H1 (cell line): Measurements from ENCODE around the gene MB. TPM values are rescaled to one million over a fixed set of nuclear protein-coding genes. Genes with fewer than 3 reads are reported as not detected.

ENCODE experiments used
- CTCF ChIA-PET: fragments of 300-600 bp; sonication (Branson Sonifier 250); formaldehyde crosslinking; loops from one replicate; lab custom pipeline; 2021; ENCODE audit not compliant: partially characterized antibody; lab: Charles Lee
- POLR2A ChIA-PET: fragments of 300-600 bp; sonication (Branson Sonifier 250); formaldehyde crosslinking; loops from one replicate; lab custom pipeline; 2021; ENCODE audit warnings: inconsistent platforms; ENCODE audit not compliant: partially characterized antibody; lab: Charles Lee
- DNase-seq, 2 experiments: peaks; one replicate each; pipeline versions ENCODE4 v3.0.0 to v3.0.0-alpha.2; 2010 to 2022; ENCODE audit warnings: low spot score in 2 of 2, low read depth in 1 of 2, mixed read lengths in 1 of 2
- FAIRE-seq: peaks from 2 replicates; lab custom pipeline; 2011; peaks lifted over from hg19 to GRCh38; lab: Jason Lieb, UNC
- H2AFZ ChIP-seq: 2 replicates; pipeline ENCODE4 v1.8.1; 2012; ENCODE audit warnings: low read length, inconsistent platforms
- H2AK5ac ChIP-seq: 2 replicates; pipeline ENCODE4 v1.6.1; 2013; ENCODE audit warnings: low read depth, low read length
- H2BK120ac ChIP-seq: replicated peaks from 2 replicates; pipeline ENCODE3; 2013; ENCODE audit warnings: low read depth, low read length, inconsistent platforms
- H2BK12ac ChIP-seq: 2 replicates; pipeline ENCODE4 v1.6.1; 2013; ENCODE audit warnings: low read depth, low read length
- H2BK15ac ChIP-seq: 2 replicates; pipeline ENCODE4 v1.6.1; 2013; ENCODE audit warnings: low read length
- H2BK20ac ChIP-seq: 2 replicates; pipeline ENCODE4 v1.6.1; 2013; ENCODE audit warnings: low read length
- H2BK5ac ChIP-seq: 2 replicates; pipeline ENCODE4 v1.6.1; 2013; ENCODE audit warnings: low read depth, low read length
- H3K14ac ChIP-seq: 2 replicates; pipeline ENCODE4 v1.6.1; 2013; ENCODE audit warnings: inconsistent platforms; ENCODE audit not compliant: insufficient read length
- H3K18ac ChIP-seq: 2 replicates; pipeline ENCODE4 v1.6.1; 2013; ENCODE audit warnings: low read length; ENCODE audit errors: extremely low read depth
- H3K23ac ChIP-seq: 2 replicates; pipeline ENCODE4 v1.6.1; 2013; ENCODE audit warnings: inconsistent platforms; ENCODE audit not compliant: insufficient read length
- H3K23me2 ChIP-seq: 2 replicates; pipeline ENCODE4 v1.6.1; 2013; ENCODE audit warnings: low read depth, low read length
- H3K27ac ChIP-seq: 2 replicates; pipeline ENCODE4 v1.6.1; 2011; ENCODE audit warnings: low read depth, low read length, inconsistent platforms
- H3K27me3 ChIP-seq, 4 experiments: replicated peaks in 1 of 4; 1 replicate in 1 of 4; 2 replicates in 3 of 4; pipeline versions ENCODE4 v1.6.1 to v1.8.1; 2011 to 2013; ENCODE audit warnings: low read length in 3 of 4, mild to moderate bottlenecking in 3 of 4, inconsistent platforms in 2 of 4, mixed read lengths in 2 of 4, moderate library complexity in 1 of 4; ENCODE audit not compliant: control insufficient read depth in 3 of 4, insufficient read depth in 3 of 4; ENCODE audit errors: extremely low read depth in 1 of 4
- H3K36me3 ChIP-seq, 4 experiments: 2 replicates each; pipeline versions ENCODE4 v1.6.1 to v1.8.1; 2011 to 2013; ENCODE audit warnings: mild to moderate bottlenecking in 4 of 4, low read length in 3 of 4, moderate library complexity in 2 of 4, control low read depth in 1 of 4, inconsistent platforms in 1 of 4; ENCODE audit not compliant: insufficient read depth in 4 of 4, control insufficient read depth in 2 of 4
- H3K4ac ChIP-seq: replicated peaks from 2 replicates; pipeline ENCODE3; 2013; ENCODE audit warnings: low read length, low read depth, mixed read lengths, inconsistent platforms; ENCODE audit not compliant: insufficient read length
- H3K4me1 ChIP-seq, 4 experiments: replicated peaks in 1 of 4; 1 replicate in 1 of 4; 2 replicates in 3 of 4; pipeline versions ENCODE4 v1.6.1 to v1.8.1; 2011 to 2013; ENCODE audit warnings: low read length in 3 of 4, inconsistent platforms in 2 of 4, mixed read lengths in 1 of 4; ENCODE audit not compliant: insufficient read depth in 4 of 4, control insufficient read depth in 3 of 4
- H3K4me2 ChIP-seq, 2 experiments: 2 replicates each; pipeline versions ENCODE4 v1.6.1 to v1.8.1; 2011 to 2013; ENCODE audit warnings: low read depth in 2 of 2, low read length in 2 of 2, control low read depth in 1 of 2, inconsistent platforms in 1 of 2, mild to moderate bottlenecking in 1 of 2; ENCODE audit not compliant: insufficient read depth in 1 of 2
- H3K4me3 ChIP-seq, 4 experiments: fragments of 200-600, 300-600 bp in 1 of 4; sonication (generic), shearing (Covaris generic), sonication (Bioruptor Twin) in 1 of 4; 2 replicates each; pipeline versions ENCODE4 v1.5.1 to v1.8.1; 2011 to 2016; ENCODE audit warnings: low read length in 4 of 4, low read depth in 3 of 4, control low read depth in 2 of 4, inconsistent platforms in 2 of 4, mild to moderate bottlenecking in 2 of 4, mixed read lengths in 1 of 4, moderate library complexity in 1 of 4; ENCODE audit not compliant: insufficient read depth in 2 of 4; ENCODE audit errors: extremely low read depth in 1 of 4
- H3K56ac ChIP-seq: replicated peaks from 2 replicates; pipeline ENCODE3; 2013; ENCODE audit warnings: low read depth, mild to moderate bottlenecking, mixed read lengths, low read length, inconsistent platforms; ENCODE audit not compliant: insufficient read length
- H3K79me1 ChIP-seq: 2 replicates; pipeline ENCODE4 v1.6.1; 2013; ENCODE audit warnings: low read depth, low read length, control low read depth
- H3K79me2 ChIP-seq, 2 experiments: 2 replicates each; pipeline versions ENCODE4 v1.6.1 to v1.8.1; 2012 to 2013; ENCODE audit warnings: low read length in 2 of 2, mild to moderate bottlenecking in 2 of 2, inconsistent platforms in 1 of 2; ENCODE audit not compliant: insufficient read depth in 2 of 2, control insufficient read depth in 1 of 2
- H3K9ac ChIP-seq, 4 experiments: replicated peaks in 1 of 4; 1 replicate in 1 of 4; 2 replicates in 3 of 4; pipeline versions ENCODE4 v1.6.1 to v1.8.1; 2011 to 2013; ENCODE audit warnings: low read depth in 3 of 4, low read length in 3 of 4, control low read depth in 2 of 4, mild to moderate bottlenecking in 2 of 4, moderate library complexity in 2 of 4, inconsistent platforms in 1 of 4; ENCODE audit errors: extremely low read depth in 1 of 4
- H3K9me3 ChIP-seq, 2 experiments: 2 replicates each; pipeline versions ENCODE4 v1.6.1 to v1.8.1; 2012 to 2013; ENCODE audit warnings: mild to moderate bottlenecking in 2 of 2, moderate library complexity in 2 of 2, control low read depth in 1 of 2, inconsistent platforms in 1 of 2, low read depth in 1 of 2, low read length in 1 of 2, mixed read lengths in 1 of 2; ENCODE audit not compliant: insufficient read depth in 2 of 2
- H4K20me1 ChIP-seq, 2 experiments: replicated peaks in 1 of 2; 2 replicates each; pipeline versions ENCODE3 to v1.8.1; 2011 to 2013; ENCODE audit warnings: inconsistent platforms in 2 of 2, low read length in 2 of 2, mild to moderate bottlenecking in 1 of 2; ENCODE audit not compliant: insufficient read depth in 2 of 2, control insufficient read depth in 1 of 2
- H4K5ac ChIP-seq: 2 replicates; pipeline ENCODE4 v1.6.1; 2013; ENCODE audit warnings: low read length, low read depth, mixed read lengths, inconsistent platforms; ENCODE audit not compliant: insufficient read length
- H4K8ac ChIP-seq: 2 replicates; pipeline ENCODE4 v1.8.0; 2013; ENCODE audit warnings: mild to moderate bottlenecking, moderate library complexity, low read length, inconsistent platforms; ENCODE audit not compliant: insufficient read depth; ENCODE audit errors: extremely low read depth
- H4K91ac ChIP-seq: replicated peaks from 2 replicates; pipeline ENCODE3; 2013; ENCODE audit warnings: low read length, mixed read lengths, inconsistent platforms; ENCODE audit not compliant: insufficient read length
- CEBPB ChIP-seq: IDR thresholded peaks from 2 replicates; pipeline ENCODE4 v1.6.1; 2012; ENCODE audit warnings: low read depth, low read length
- EZH2 ChIP-seq: fragments of 200-600 bp; sonication (generic); IDR thresholded peaks from 2 replicates; pipeline ENCODE4 v1.7.1; 2012; ENCODE audit warnings: low read depth, mild to moderate bottlenecking, moderate library complexity, low read length, inconsistent platforms; ENCODE audit not compliant: severe bottlenecking
- WGBS, 2 experiments: shearing (Covaris generic) in 1 of 2; methylation state at CpG; one replicate each; pipeline versions ENCODE4 v1.1.6 to v1.1.7; 2013 to 2015; ENCODE audit warnings: low lambda C conversion rate in 2 of 2, mixed read lengths in 2 of 2, inconsistent platforms in 1 of 2, low coverage in 1 of 2, missing lambda C conversion rate in 1 of 2; ENCODE audit not compliant: insufficient replicate concordance in 2 of 2, insufficient coverage in 1 of 2, insufficient read length in 1 of 2; ENCODE audit errors: extremely low coverage in 1 of 2, missing lambda C conversion rate in 1 of 2; 5-methylcytosine and 5-hydroxymethylcytosine counted together
- polyA plus RNA-seq, 7 experiments: library from polyadenylated mRNA; depleted of rRNA in 3 of 7; stranded (reverse) in 5 of 7; unstranded in 2 of 7; fragments of >200 nt in 5 of 7; fragments of 200-250 nt in 2 of 7; gene quantifications; 1 replicate in 5 of 7; 2 replicates in 1 of 7; 4 replicates in 1 of 7; pipeline versions ENCODE4 v1.2.1 to v1.2.3, GENCODE V29; 2011 to 2013; ENCODE audit warnings: missing spikeins in 2 of 7, mixed read lengths in 2 of 7
- total RNA-seq: library from RNA; stranded (reverse); fragmentation: NEBNext Ultra II Directional; extraction: Animal tissue kit (Norgen Biotek cat#: 25700); gene quantifications from 2 replicates; pipeline ENCODE4 v1.2.1, GENCODE V29; 2021

Gene MB
- total and polyA plus RNA-seq, 2 of the 8 experiments (the other 6 are each of a cell fraction or from before 2014, with no cell fraction given): 1.5 TPM; not detected in 1

DNA sequence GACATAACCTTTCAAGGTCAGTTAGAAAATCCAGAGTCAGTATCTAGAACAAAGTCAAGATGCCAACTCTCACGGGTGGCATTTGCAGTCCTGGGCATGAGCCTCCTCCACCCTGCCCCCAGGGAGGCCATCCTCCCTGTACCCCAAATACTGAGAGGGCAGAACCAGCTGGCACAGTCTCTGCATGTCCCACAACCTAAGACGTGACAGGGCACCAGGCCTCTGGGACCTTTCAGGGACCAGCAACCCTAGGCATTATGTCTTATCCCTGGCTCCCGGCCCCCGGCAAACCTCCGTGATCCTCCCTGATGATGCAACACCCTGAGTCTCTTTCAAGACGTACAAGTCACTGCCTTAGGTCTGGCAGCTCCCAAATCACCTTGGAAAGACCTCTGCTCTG, 2.0 kb downstream of the MB start:
- H2BK15ac ChIP-seq: 0 out of 2 replicates have a peak overlapping the region, but pooled peaks have one; percentile 10
- no peaks in the 10 kb centered on the region for H3K9me3 ChIP-seq
- ChIA-PET POLR2A (interaction anchor here (1.4 kb wide), 1 partner anchor 10 kb away, joined by 3 read pairs; no protein-coding TSS in a partner anchor), CTCF (interaction anchor here (1.2 kb wide), 1 partner anchor 119 kb away, joined by 3 read pairs; no protein-coding TSS in a partner anchor)
- no peak overlapping the region; the same call in 1 of the 2 replicates for H2BK5ac ChIP-seq
- H2AK5ac ChIP-seq: no peak overlapping the region
- H2AFZ ChIP-seq: peak overlapping the region; percentile 9; the same call in 1 of the 2 replicates
- no peaks in the 10 kb centered on the region for H3K4me1 ChIP-seq
- peak overlapping the region; percentile 54 for H4K91ac ChIP-seq
- peak overlapping the region; percentile 64; the same call in 1 of the 2 replicates for H4K8ac ChIP-seq
- H4K20me1 ChIP-seq: peaks cover 0 to 2% of the 10 kb centered on the region in 2 experiments
- no peak overlapping the region for H3K23ac ChIP-seq
- no peak overlapping the region for H3K4ac ChIP-seq
- DNase-seq (no peak), FAIRE-seq (no peak)
- no peaks in the 10 kb centered on the region for H3K79me1 ChIP-seq
- H3K4me2 ChIP-seq: no peak overlapping the region
- no peak overlapping the region for H3K56ac ChIP-seq
- no peak overlapping the region for H3K27ac ChIP-seq
- peaks cover 7% of the 10 kb centered on the region; the same call in 1 of the 2 replicates for H3K23me2 ChIP-seq
- no peak for TF ChIP-seq EZH2
- TF ChIP-seq CEBPB: peak; percentile 35; the same call in 1 of the 2 replicates
- H3K36me3 ChIP-seq: no peaks in the 10 kb centered on the region
- H2BK20ac ChIP-seq: peak overlapping the region; percentile 75; the same call in 1 of the 2 replicates
- 82% methylated on average over 6 of the region's 6 CpGs; no CpG with 5 or more reads in 1 of the 2 experiments for WGBS, 2 experiments
- H3K27me3 ChIP-seq: no peaks in the 10 kb centered on the region
- H3K14ac ChIP-seq: no peak overlapping the region
- no peaks in the 10 kb centered on the region for H3K79me2 ChIP-seq
- no peak overlapping the region for H3K4me3 ChIP-seq
- peak overlapping the region; percentile 71; the same call in 1 of the 2 replicates for H2BK12ac ChIP-seq
- no peak overlapping the region for H2BK120ac ChIP-seq
- no peak overlapping the region for H3K9ac ChIP-seq
- peak overlapping the region; percentile 25; the same call in 1 of the 2 replicates for H3K18ac ChIP-seq
- H4K5ac ChIP-seq: no peak overlapping the region
